ENCODE measurements around the gene NAALADL2.

NAALADL2 gene

GRCh38 chr3:175272392-175272791 lies 413.3 kb downstream of the NAALADL2 start:
- no peak for DNase-seq

GRCh38 chr3:175273573-175273972 lies 414.4 kb downstream of the NAALADL2 start:
- no peak for DNase-seq

GRCh38 chr3:175274056-175274455 lies 414.9 kb downstream of the NAALADL2 start:
- no peak for DNase-seq

- peak in 1 of 2 donors; percentile 9 for DNase-seq
Measured at GRCh38 chr3:175274474-175275218, 415.5 kb downstream of the NAALADL2 start.

DNA sequence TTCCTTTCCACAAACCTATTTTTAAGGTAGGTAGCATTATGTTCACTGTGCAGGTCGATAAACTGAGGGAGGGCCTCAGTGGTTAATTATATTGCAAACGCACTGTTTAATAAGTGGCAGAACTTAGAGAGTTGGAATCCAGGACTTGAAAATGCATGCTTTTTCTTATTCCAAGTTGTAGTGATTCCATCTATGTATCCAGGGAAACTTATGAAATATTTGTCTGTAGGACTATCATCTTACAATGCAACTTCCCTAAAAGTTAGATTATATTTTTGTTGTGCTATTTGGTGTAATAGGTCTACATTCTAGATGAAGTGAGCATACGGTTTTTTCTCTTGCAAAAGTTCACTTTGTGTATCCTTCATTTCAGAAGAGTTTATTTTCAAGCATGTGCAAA lies 419.5 kb downstream of the NAALADL2 start:
- no peak for DNase-seq

GRCh38 chr3:175279457-175279856 lies 420.3 kb downstream of the NAALADL2 start:
- DNase-seq = no peak

DNA sequence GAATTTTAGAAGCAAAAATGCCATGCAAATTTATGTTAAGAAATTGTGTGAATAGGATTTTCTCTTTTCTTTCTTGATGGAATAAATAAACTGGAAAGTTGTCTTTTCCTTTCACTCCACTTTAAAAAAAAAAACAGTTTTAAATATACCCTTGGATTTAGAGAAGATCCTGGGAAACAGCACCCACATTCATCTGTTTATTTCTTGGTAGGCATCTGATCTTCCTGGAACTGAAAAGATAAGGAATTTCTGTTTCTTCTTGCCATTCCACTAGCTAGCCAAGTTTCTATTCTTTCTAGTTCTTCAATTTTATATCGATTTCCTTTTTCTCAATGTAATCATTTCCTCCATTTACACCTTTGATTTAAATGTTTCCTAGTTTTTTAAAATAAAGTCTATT lies 420.8 kb downstream of the NAALADL2 start:
- no peak for DNase-seq

GRCh38 chr3:175287361-175287963 lies 428.3 kb downstream of the NAALADL2 start:
- DNase-seq = no peak

DNA sequence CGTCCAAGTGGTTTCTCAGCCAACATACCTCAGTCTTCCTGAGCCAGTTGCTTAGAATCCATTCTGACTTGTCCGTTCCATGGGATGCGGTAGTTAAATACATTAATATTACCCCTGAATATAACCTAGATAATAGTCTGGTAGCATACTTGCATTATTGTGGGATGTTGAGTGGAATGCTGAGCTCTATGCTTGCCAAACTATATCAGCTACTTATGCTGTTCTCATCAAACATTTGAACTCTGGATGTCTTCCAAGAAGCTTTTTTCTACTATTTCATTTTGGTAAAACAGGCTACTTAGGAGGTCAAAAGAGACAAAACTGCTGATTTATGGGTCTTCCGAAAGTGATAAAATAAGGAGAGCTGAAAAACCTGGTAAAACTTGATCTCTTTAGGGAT lies 429.5 kb downstream of the NAALADL2 start:
- no peak for DNase-seq

DNA sequence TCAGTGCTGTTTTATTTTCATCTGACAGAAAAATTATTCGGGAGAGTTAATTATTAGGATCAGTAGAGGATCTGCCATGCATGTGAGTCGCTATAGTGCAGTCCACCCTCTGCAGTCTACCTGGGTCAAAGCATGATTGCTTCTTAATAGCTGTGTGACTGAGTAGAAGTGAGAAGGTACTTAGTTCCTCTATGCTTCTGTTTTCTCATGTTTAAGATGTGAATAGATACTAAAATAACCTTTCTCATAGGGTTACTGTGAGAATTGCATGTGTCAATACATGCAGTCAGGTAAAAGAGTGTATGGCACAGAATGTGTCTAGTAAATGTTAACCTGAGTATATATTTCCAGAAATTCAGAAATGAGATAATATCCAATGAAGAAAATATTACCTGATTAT lies 435.7 kb downstream of the NAALADL2 start:
- no peak for DNase-seq

- no peak for DNase-seq
Measured at GRCh38 chr3:175295248-175296130, 436.4 kb downstream of the NAALADL2 start.

GRCh38 chr3:175297216-175297615 lies 438.1 kb downstream of the NAALADL2 start:
- DNase-seq = no peak

- no peak for DNase-seq
Measured at GRCh38 chr3:175301741-175302140, 442.6 kb downstream of the NAALADL2 start.

GRCh38 chr3:175304404-175304803 lies 445.3 kb downstream of the NAALADL2 start:
- no peak for DNase-seq

DNA sequence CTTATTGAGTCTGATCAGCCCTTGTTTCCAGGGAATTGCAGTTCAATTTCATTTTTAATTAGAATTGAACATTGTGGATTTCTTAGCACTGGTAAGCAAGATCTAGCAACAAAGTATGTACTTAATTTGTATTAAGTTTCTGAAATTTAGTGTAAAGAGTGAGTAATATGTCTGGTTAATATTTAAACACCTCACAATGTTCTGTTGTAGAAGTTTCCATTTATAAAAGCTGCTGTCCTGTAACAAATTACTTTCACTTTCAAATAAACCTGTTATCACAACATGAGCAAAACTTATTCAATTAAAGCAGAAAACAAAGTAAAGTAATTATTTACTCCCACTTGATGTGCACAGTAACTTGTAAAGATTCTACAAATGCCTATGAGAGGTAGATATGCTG lies 448.5 kb downstream of the NAALADL2 start:
- DNase-seq = no peak

GRCh38 chr3:175308097-175308496 lies 449.0 kb downstream of the NAALADL2 start:
- DNase-seq = no peak

- no peak for DNase-seq
Measured at GRCh38 chr3:175310046-175310445, 450.9 kb downstream of the NAALADL2 start.

DNA sequence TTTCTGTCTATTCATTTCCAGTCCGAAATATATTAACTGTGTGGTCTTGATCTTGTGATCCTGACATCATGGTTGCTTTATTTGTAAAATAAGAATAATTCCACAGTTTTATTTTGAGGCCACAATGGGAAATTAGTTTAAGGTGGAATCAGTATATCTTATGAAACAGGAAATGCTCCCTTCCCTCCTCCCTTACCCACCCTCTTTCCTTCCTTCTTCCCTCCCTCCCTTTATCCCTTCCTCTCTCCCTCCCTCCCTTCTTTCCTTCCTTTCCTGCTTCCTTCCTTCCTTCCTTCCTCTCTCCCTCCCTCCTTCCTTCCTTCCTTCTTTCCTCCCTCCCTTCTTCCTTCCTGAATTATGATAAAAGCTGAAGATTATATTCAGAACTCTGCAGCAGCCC lies 452.3 kb downstream of the NAALADL2 start:
- no peak for DNase-seq

DNA sequence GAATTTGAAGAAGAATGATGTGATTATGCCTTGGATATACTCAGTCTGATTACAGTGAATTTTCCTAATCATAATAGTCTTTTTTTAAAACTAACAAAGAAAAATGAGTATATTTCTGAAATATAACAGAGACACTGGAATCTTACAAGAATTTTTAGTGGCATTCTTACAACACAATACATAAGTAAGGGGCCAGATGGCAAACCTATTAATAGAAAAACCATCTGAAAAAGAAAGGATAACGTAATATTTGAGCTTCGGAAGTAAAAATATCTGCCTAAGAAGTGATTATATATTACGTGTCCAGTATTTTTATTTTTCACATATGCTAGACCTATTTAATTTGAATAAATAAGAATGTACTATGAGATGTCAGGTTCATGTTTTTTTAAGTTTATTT lies 452.8 kb downstream of the NAALADL2 start:
- DNase-seq = no peak

GRCh38 chr3:175312791-175313190 lies 453.7 kb downstream of the NAALADL2 start:
- DNase-seq = no peak

DNA sequence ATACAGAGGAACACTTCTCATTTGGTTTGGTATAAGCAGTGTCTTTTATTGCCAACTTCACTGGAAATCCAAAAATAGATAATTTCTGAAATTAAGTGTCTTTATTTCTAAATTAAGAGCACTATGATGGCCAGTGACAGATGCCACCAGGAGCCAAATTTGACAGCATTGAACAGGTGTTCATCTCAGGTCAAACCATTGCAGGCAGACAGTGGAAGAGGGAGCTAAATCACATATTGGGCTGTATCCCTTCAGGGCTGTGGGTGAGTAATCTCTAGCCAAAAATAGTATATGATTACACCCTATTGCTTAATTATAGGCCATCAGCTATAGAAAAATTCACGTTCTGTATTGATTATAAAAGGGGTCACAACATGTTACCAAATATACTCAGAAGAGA lies 457.7 kb downstream of the NAALADL2 start:
- DNase-seq = no peak

- no peak for DNase-seq
Measured at GRCh38 chr3:175325440-175325839, 466.3 kb downstream of the NAALADL2 start.

- no peak for DNase-seq
Measured at GRCh38 chr3:175326041-175326440, 466.9 kb downstream of the NAALADL2 start.

DNA sequence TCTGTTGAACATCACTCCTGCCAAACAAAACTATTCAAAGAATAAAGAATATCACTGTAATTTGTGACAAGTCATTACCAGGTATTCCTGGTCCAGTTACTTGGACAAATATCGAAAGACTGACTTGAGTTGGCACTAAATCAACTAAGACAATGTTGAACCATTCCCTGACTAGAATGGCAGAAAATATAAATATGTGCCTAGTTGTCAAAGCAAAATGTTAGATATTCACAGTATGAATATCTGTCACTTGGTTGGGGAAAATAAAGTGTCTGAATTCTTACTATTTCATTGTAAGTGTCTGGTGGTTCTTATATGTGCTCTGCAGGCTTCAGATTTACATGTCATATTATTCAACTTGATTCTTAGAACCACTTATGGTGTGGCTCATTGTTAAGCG lies 470.2 kb downstream of the NAALADL2 start:
- DNase-seq = no peak
